ENCODE results near the gene DACT1. TPM values are rescaled to one million over a fixed set of nuclear protein-coding genes. Genes with fewer than 3 reads are reported as not detected.
A peak's percentile ranks its signal among the peaks of the same experiment; 100 is the strongest.

DACT1 gene
- total RNA-seq, 1 donor from 2014 or later, result 3.4 TPM

GRCh38 chr14:58663494-58664111, 25.8 kb downstream of the DACT1 start:
- peak; percentile 97 for DNase-seq (ENCODE audit: low read depth)
- TF ChIP-seq, protein P1, sequence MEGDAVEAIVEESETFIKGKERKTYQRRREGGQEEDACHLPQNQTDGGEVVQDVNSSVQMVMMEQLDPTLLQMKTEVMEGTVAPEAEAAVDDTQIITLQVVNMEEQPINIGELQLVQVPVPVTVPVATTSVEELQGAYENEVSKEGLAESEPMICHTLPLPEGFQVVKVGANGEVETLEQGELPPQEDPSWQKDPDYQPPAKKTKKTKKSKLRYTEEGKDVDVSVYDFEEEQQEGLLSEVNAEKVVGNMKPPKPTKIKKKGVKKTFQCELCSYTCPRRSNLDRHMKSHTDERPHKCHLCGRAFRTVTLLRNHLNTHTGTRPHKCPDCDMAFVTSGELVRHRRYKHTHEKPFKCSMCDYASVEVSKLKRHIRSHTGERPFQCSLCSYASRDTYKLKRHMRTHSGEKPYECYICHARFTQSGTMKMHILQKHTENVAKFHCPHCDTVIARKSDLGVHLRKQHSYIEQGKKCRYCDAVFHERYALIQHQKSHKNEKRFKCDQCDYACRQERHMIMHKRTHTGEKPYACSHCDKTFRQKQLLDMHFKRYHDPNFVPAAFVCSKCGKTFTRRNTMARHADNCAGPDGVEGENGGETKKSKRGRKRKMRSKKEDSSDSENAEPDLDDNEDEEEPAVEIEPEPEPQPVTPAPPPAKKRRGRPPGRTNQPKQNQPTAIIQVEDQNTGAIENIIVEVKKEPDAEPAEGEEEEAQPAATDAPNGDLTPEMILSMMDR (conservative IDR thresholded peaks at IDR 0.05; ENCODE audit: low read depth, low read length), result no peak
- no peak overlapping the region for H3K4me3 ChIP-seq (ENCODE audit: low read depth, low read length)

GRCh38 chr14:58665773-58666500, 28.2 kb downstream of the DACT1 start:
- no peak for DNase-seq (ENCODE audit: low read depth)
- H3K4me3 ChIP-seq (ENCODE audit: low read depth, low read length), result no peak overlapping the region

GRCh38 chr14:58666737-58667136, 29.0 kb downstream of the DACT1 start:
- no peak overlapping the region for H3K4me3 ChIP-seq (ENCODE audit: low read depth, low read length)
- TF ChIP-seq, protein P1 (conservative IDR thresholded peaks at IDR 0.05; ENCODE audit: low read depth, low read length), result no peak
- DNase-seq (ENCODE audit: low read depth), result no peak

More at GRCh38 chr14:58665773-58666500, 28.2 kb downstream of the DACT1 start:
- TF ChIP-seq, protein P1 (conservative IDR thresholded peaks at IDR 0.05; ENCODE audit: low read depth, low read length), result no peak

DNA sequence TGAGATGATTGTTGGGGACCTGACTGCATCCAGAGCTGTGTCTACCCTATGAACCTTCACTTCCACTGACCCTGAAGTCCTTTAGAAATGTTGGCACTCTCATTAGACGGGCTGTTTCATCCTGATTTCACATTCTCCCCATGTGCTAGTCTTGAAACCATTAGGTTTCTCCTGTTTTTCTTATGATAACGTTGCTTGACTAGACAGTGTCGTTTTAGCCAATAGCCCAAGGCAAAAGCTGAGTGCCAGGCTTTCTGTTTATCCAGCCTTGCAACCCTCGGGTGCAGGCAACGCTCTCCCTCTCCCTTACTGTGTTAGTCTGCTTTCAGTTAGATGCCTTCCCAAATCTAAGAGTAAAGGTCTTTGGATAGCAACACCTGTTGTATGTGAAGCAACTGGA, 30.1 kb downstream of the DACT1 start:
- no peak for DNase-seq (ENCODE audit: low read depth)
- TF ChIP-seq, protein P1 (conservative IDR thresholded peaks at IDR 0.05; ENCODE audit: low read depth, low read length), result no peak
- no peak overlapping the region for H3K4me3 ChIP-seq (ENCODE audit: low read depth, low read length)

DNA sequence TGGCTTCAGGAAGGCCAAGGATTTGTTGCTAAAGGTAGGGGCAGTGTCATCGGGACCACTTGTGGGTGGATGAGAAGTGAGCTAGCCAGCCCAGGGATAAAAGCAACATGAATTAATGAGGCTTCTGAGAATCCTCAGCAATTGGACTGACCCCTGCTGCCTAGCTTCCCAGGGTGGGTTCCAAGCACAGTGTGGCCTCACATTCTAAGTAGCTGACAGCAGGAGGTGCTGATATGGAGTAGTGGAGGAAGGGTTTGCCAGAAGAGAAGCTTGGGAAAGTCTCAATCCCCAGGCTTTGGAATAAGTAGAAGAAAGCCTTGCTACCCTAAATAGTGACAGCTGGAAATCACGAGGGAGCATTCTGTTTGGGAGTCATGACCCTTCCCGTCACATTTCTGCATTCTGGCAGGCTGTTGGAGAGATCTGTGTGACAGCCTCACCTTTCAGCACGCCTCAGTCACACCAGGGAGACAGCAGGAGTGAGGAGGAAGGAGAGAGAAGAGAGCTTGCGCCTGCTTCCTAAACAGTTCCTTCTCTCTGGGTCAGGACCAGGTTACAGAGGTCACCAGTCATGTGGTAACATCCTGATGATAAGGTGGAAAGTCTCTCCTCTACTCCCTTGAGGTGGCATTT, 31.2 kb downstream of the DACT1 start:
- DNase-seq (ENCODE audit: low read depth), result no peak
- TF ChIP-seq, protein P1 (conservative IDR thresholded peaks at IDR 0.05; ENCODE audit: low read depth, low read length), result no peak

GRCh38 chr14:58669556-58670200, 31.9 kb downstream of the DACT1 start:
- no peak for DNase-seq (ENCODE audit: low read depth)
- TF ChIP-seq, protein P1 (conservative IDR thresholded peaks at IDR 0.05; ENCODE audit: low read depth, low read length), result no peak
- H3K4me3 ChIP-seq (ENCODE audit: low read depth, low read length), result no peak overlapping the region

More for the DNA sequence above, 31.2 kb downstream of the DACT1 start:
- H3K4me3 ChIP-seq (ENCODE audit: low read depth, low read length), result no peak overlapping the region

Measured in epithelial cell of proximal tubule (primary cell).